ENCODE data around the gene GLP1R. TPM values are rescaled to one million over a fixed set of nuclear protein-coding genes. Genes with fewer than 3 reads are reported as not detected.

The GLP1R gene
- total RNA-seq, 1 experiment from 2014 or later: not detected

GRCh38 chr6:39008737-39009136 is 39.8 kb upstream of the GLP1R start:
- POLR2A ChIA-PET (ENCODE audit: low non-redundant PET): no interaction called here
- no peak for DNase-seq (ENCODE audit: low spot score)
- BruUV-seq (replicated peaks): no TSS peak
- intact Hi-C loops (cut with micrococcal nuclease; ENCODE audit: unreplicated experiment): no loop called here
- no peak overlapping the region for H3K27ac ChIP-seq (ENCODE audit: low read depth, low read length, poor library complexity, severe bottlenecking)
- TF ChIP-seq EZH2 (IDR thresholded peaks at IDR 0.05; ENCODE audit: borderline replicate concordance, low read depth, low read length, poor library complexity, severe bottlenecking): no peak
- no peak for TF ChIP-seq CTCF (conservative IDR thresholded peaks at IDR 0.05; ENCODE audit: low read depth, low read length)
- CTCF ChIA-PET: interaction anchor here (0.6 kb wide), 1 partner anchor 22 kb away, joined by 3 read pairs; no protein-coding TSS in a partner anchor
- no peak overlapping the region for H3K4me3 ChIP-seq (ENCODE audit: low read depth, low read length, poor library complexity, severe bottlenecking)
- H3K9me3 ChIP-seq (ENCODE audit: low read depth, low read length, poor library complexity, severe bottlenecking): no peaks in the 10 kb centered on the region
- no peaks in the 10 kb centered on the region for H3K4me1 ChIP-seq (ENCODE audit: insufficient read depth, low read length, poor library complexity, severe bottlenecking)
- H3K27me3 ChIP-seq (replicated peaks; ENCODE audit: insufficient read depth, low read depth, low read length, poor library complexity): peaks cover 85% of the 10 kb centered on the region
- no peaks in the 10 kb centered on the region for H3K36me3 ChIP-seq (ENCODE audit: insufficient read depth, low read length, poor library complexity, severe bottlenecking)

- POLR2A ChIA-PET (ENCODE audit: low non-redundant PET): no interaction called here
- no peaks in the 10 kb centered on the region for H3K4me1 ChIP-seq (ENCODE audit: insufficient read depth, low read length, poor library complexity, severe bottlenecking)
- TF ChIP-seq EZH2 (IDR thresholded peaks at IDR 0.05; ENCODE audit: borderline replicate concordance, low read depth, low read length, poor library complexity, severe bottlenecking) (no peak), CTCF (conservative IDR thresholded peaks at IDR 0.05; ENCODE audit: low read depth, low read length) (no peak)
These were observed 39.1 kb upstream of the GLP1R start for GRCh38 chr6:39009476-39009875.

GRCh38 chr6:39016839-39017546 is 31.6 kb upstream of the GLP1R start:
- no peaks in the 10 kb centered on the region for H3K9me3 ChIP-seq (ENCODE audit: low read depth, low read length, poor library complexity, severe bottlenecking)
- no peak overlapping the region for H3K27ac ChIP-seq (ENCODE audit: low read depth, low read length, poor library complexity, severe bottlenecking)
- H3K36me3 ChIP-seq (ENCODE audit: insufficient read depth, low read length, poor library complexity, severe bottlenecking): no peaks in the 10 kb centered on the region
- no TSS peak for BruUV-seq (replicated peaks)
- H3K27me3 ChIP-seq (replicated peaks; ENCODE audit: insufficient read depth, low read depth, low read length, poor library complexity): peaks cover 15% of the 10 kb centered on the region
- intact Hi-C loops (cut with micrococcal nuclease; ENCODE audit: unreplicated experiment): no loop called here
- no peaks in the 10 kb centered on the region for H3K4me1 ChIP-seq (ENCODE audit: insufficient read depth, low read length, poor library complexity, severe bottlenecking)
- no peak for DNase-seq (ENCODE audit: low spot score)
- ChIA-PET POLR2A (ENCODE audit: low non-redundant PET) (no interaction called here), CTCF (no interaction called here)
- no peak overlapping the region for H3K4me3 ChIP-seq (ENCODE audit: low read depth, low read length, poor library complexity, severe bottlenecking)
- no peak for TF ChIP-seq CTCF (conservative IDR thresholded peaks at IDR 0.05; ENCODE audit: low read depth, low read length)
- no peak for TF ChIP-seq EZH2 (IDR thresholded peaks at IDR 0.05; ENCODE audit: borderline replicate concordance, low read depth, low read length, poor library complexity, severe bottlenecking)

More at GRCh38 chr6:39009476-39009875, 39.1 kb upstream of the GLP1R start:
- Histone ChIP-seq H3K27ac (ENCODE audit: low read depth, low read length, poor library complexity, severe bottlenecking) (no peak overlapping the region), H3K36me3 (ENCODE audit: insufficient read depth, low read length, poor library complexity, severe bottlenecking) (no peaks in the 10 kb centered on the region), H3K9me3 (ENCODE audit: low read depth, low read length, poor library complexity, severe bottlenecking) (no peaks in the 10 kb centered on the region), H3K4me3 (ENCODE audit: low read depth, low read length, poor library complexity, severe bottlenecking) (no peak overlapping the region), H3K27me3 (replicated peaks; ENCODE audit: insufficient read depth, low read depth, low read length, poor library complexity) (peaks cover 78% of the 10 kb centered on the region)
- DNase-seq (ENCODE audit: low spot score): no peak
- BruUV-seq (replicated peaks): no TSS peak
- CTCF ChIA-PET: no interaction called here
- intact Hi-C loops (cut with micrococcal nuclease; ENCODE audit: unreplicated experiment): no loop called here
